GM23338 (cell line): ENCODE data around the gene DOK1. TPM values are rescaled to one million over a fixed set of nuclear protein-coding genes. Genes with fewer than 3 reads are reported as not detected.

Experiments
- CREB1 ChIP-seq: fragments of 250-450 bp; sonication (Bioruptor Pico); IDR thresholded peaks from 2 replicates; pipeline ENCODE4 v1.5.0; 2020; ENCODE audit warnings: low read depth, mild to moderate bottlenecking, moderate library complexity
- CTCF ChIP-seq, 2 experiments: fragments of 200-600 bp in 1 of 2; sonication (generic) in 1 of 2; conservative IDR thresholded peaks; 2 replicates each; pipeline versions ENCODE4 v1.5.1 to v1.6.1; 2016 to 2017; ENCODE audit warnings: antibody characterized with exemption in 2 of 2, low read depth in 2 of 2, mild to moderate bottlenecking in 2 of 2, moderate library complexity in 1 of 2
- ETS1 ChIP-seq: IDR thresholded peaks from 2 replicates; pipeline ENCODE4 v1.6.1; 2016; ENCODE audit warnings: antibody characterized with exemption
- EZH2phosphoT487 ChIP-seq: fragments of 200-600 bp; sonication (generic); IDR thresholded peaks from one replicate; pipeline ENCODE4 v1.8.1; 2018; ENCODE audit warnings: antibody characterized with exemption; ENCODE audit not compliant: unreplicated experiment
- JUNB ChIP-seq: IDR thresholded peaks from one replicate; pipeline ENCODE4 v1.6.1; 2016; ENCODE audit warnings: antibody characterized with exemption; ENCODE audit not compliant: unreplicated experiment
- NANOG ChIP-seq: IDR thresholded peaks from 2 replicates; pipeline ENCODE4 v1.6.1; 2016; ENCODE audit warnings: antibody characterized with exemption, borderline replicate concordance
- POLR2AphosphoS5 ChIP-seq: IDR thresholded peaks from 2 replicates; pipeline ENCODE4 v1.6.1; 2016; ENCODE audit warnings: antibody characterized with exemption, low read depth
- STAT1 ChIP-seq: IDR thresholded peaks from one replicate; pipeline ENCODE4 v1.6.1; 2016; ENCODE audit warnings: antibody characterized with exemption; ENCODE audit not compliant: unreplicated experiment
- ZNF114 ChIP-seq: fragments of 250-450 bp; sonication (Bioruptor Pico); IDR thresholded peaks from 2 replicates; pipeline ENCODE4 v1.5.0; 2020; ENCODE audit warnings: mild to moderate bottlenecking, moderate library complexity
- ZNF331 ChIP-seq: fragments of 250-450 bp; sonication (Bioruptor Pico); IDR thresholded peaks from 2 replicates; pipeline ENCODE4 v1.5.0; 2020; ENCODE audit warnings: low read depth, mild to moderate bottlenecking, moderate library complexity
- polyA plus RNA-seq: library from polyadenylated mRNA; unstranded; fragments of >200 nt; fragmentation: Nextera tagmentation; extraction: Ambion mirVana; gene quantifications from 2 replicates; pipeline ENCODE4 v1.2.1, GENCODE V29; 2016
- total RNA-seq: library from RNA; depleted of rRNA; stranded (reverse); fragments of >200 nt; shearing (Covaris generic); gene quantifications from 2 replicates; pipeline ENCODE4 v1.2.3, GENCODE V29; 2014
- TF ChIP-seq, protein P1 (sequence below): fragments of 250-450 bp; sonication (Bioruptor Pico); IDR thresholded peaks from 2 replicates; pipeline ENCODE4 v1.5.0; 2020; ENCODE audit warnings: mild to moderate bottlenecking, moderate library complexity

DOK1 gene
- total and polyA plus RNA-seq, 2 experiments from 2014 or later = 3.9 to 15.5 TPM

GRCh38 chr2:74602586-74603281 is 48.2 kb downstream of the DOK1 start (continued):
- TF ChIP-seq, protein P1, sequence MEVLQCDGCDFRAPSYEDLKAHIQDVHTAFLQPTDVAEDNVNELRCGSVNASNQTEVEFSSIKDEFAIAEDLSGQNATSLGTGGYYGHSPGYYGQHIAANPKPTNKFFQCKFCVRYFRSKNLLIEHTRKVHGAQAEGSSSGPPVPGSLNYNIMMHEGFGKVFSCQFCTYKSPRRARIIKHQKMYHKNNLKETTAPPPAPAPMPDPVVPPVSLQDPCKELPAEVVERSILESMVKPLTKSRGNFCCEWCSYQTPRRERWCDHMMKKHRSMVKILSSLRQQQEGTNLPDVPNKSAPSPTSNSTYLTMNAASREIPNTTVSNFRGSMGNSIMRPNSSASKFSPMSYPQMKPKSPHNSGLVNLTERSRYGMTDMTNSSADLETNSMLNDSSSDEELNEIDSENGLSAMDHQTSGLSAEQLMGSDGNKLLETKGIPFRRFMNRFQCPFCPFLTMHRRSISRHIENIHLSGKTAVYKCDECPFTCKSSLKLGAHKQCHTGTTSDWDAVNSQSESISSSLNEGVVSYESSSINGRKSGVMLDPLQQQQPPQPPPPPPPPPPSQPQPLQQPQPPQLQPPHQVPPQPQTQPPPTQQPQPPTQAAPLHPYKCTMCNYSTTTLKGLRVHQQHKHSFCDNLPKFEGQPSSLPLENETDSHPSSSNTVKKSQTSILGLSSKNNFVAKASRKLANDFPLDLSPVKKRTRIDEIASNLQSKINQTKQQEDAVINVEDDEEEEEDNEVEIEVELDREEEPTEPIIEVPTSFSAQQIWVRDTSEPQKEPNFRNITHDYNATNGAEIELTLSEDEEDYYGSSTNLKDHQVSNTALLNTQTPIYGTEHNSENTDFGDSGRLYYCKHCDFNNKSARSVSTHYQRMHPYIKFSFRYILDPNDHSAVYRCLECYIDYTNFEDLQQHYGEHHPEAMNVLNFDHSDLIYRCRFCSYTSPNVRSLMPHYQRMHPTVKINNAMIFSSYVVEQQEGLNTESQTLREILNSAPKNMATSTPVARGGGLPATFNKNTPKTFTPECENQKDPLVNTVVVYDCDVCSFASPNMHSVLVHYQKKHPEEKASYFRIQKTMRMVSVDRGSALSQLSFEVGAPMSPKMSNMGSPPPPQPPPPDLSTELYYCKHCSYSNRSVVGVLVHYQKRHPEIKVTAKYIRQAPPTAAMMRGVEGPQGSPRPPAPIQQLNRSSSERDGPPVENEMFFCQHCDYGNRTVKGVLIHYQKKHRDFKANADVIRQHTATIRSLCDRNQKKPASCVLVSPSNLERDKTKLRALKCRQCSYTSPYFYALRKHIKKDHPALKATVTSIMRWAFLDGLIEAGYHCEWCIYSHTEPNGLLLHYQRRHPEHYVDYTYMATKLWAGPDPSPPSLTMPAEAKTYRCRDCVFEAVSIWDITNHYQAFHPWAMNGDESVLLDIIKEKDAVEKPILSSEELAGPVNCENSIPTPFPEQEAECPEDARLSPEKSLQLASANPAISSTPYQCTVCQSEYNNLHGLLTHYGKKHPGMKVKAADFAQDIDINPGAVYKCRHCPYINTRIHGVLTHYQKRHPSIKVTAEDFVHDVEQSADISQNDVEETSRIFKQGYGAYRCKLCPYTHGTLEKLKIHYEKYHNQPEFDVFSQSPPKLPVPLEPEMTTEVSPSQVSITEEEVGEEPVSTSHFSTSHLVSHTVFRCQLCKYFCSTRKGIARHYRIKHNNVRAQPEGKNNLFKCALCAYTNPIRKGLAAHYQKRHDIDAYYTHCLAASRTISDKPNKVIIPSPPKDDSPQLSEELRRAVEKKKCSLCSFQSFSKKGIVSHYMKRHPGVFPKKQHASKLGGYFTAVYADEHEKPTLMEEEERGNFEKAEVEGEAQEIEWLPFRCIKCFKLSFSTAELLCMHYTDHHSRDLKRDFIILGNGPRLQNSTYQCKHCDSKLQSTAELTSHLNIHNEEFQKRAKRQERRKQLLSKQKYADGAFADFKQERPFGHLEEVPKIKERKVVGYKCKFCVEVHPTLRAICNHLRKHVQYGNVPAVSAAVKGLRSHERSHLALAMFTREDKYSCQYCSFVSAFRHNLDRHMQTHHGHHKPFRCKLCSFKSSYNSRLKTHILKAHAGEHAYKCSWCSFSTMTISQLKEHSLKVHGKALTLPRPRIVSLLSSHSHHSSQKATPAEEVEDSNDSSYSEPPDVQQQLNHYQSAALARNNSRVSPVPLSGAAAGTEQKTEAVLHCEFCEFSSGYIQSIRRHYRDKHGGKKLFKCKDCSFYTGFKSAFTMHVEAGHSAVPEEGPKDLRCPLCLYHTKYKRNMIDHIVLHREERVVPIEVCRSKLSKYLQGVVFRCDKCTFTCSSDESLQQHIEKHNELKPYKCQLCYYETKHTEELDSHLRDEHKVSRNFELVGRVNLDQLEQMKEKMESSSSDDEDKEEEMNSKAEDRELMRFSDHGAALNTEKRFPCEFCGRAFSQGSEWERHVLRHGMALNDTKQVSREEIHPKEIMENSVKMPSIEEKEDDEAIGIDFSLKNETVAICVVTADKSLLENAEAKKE (CRISPR knock-in tag) = no peak
- TF ChIP-seq POLR2AphosphoS5 (no peak), ETS1 (no peak), CTCF (conservative IDR thresholded peaks at IDR 0.05; ENCODE audit: low read depth in 2 of 2) (no peak), NANOG (no peak), ZNF114 (CRISPR knock-in tag) (no peak), EZH2phosphoT487 (no peak), STAT1 (no peak), CREB1 (CRISPR knock-in tag) (no peak), ZNF331 (CRISPR knock-in tag) (no peak), JUNB (no peak)
